ENCODE data around the gene APLF. TPM values are rescaled to one million over a fixed set of nuclear protein-coding genes. Genes with fewer than 3 reads are reported as not detected.

The APLF gene
- total RNA-seq, 1 experiment from 2014 or later: 2.4 TPM

DNA sequence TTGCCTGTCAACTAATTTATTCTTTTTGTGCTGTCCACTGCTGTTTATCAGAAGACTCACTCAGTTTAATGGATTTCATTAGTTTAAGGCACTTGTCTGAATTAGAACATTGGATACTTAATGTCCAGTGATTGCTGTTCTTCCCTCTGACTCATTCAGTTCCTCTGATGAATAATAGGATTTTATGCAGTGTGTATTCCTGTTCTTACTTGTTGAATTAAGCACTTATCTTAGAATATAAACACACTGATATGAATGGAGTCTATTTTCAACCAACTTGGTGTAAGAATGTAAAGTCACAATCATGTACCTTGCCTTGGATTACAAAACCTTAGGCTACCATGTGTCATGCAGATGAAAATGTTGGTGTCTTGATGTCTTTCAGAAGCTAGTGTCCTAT lies 89.0 kb downstream of the APLF start:
- intact Hi-C loops (cut with micrococcal nuclease): no loop called here
- peak overlapping the region; percentile 23; the same call in 1 of the 2 replicates for H3K27ac ChIP-seq (ENCODE audit: low read length)
- no peaks in the 10 kb centered on the region for H3F3A ChIP-seq (ENCODE audit: low read length, unreplicated experiment)
- H3K4me2 ChIP-seq (ENCODE audit: low read length): 0 out of 2 replicates have a peak overlapping the region, but pooled peaks have one; percentile 0
- no TSS peak for BruUV-seq (replicated peaks)
- H3K9ac ChIP-seq (ENCODE audit: low read length): no peak overlapping the region
- ATAC-seq (peak; percentile 87), DNase-seq (peak; percentile 41)
- no peaks in the 10 kb centered on the region for H3K79me2 ChIP-seq (ENCODE audit: low read length)
- H4K20me1 ChIP-seq (ENCODE audit: low read length): no peaks in the 10 kb centered on the region
- H3K9me3 ChIP-seq (ENCODE audit: low read length): no peaks in the 10 kb centered on the region
- ChIA-PET POLR2A (ENCODE audit: unreplicated experiment) (no interaction called here), CTCF (no interaction called here)
- no peak overlapping the region for H3K4me3 ChIP-seq (ENCODE audit: low read length)
- TF ChIP-seq EZH2phosphoT487 (IDR thresholded peaks at IDR 0.05; ENCODE audit: borderline replicate concordance, low read length) (no peak), EZH2 (IDR thresholded peaks at IDR 0.05; ENCODE audit: low read length, unreplicated experiment) (no peak)
- TF ChIP-seq, protein P1, sequence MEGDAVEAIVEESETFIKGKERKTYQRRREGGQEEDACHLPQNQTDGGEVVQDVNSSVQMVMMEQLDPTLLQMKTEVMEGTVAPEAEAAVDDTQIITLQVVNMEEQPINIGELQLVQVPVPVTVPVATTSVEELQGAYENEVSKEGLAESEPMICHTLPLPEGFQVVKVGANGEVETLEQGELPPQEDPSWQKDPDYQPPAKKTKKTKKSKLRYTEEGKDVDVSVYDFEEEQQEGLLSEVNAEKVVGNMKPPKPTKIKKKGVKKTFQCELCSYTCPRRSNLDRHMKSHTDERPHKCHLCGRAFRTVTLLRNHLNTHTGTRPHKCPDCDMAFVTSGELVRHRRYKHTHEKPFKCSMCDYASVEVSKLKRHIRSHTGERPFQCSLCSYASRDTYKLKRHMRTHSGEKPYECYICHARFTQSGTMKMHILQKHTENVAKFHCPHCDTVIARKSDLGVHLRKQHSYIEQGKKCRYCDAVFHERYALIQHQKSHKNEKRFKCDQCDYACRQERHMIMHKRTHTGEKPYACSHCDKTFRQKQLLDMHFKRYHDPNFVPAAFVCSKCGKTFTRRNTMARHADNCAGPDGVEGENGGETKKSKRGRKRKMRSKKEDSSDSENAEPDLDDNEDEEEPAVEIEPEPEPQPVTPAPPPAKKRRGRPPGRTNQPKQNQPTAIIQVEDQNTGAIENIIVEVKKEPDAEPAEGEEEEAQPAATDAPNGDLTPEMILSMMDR (conservative IDR thresholded peaks at IDR 0.05; ENCODE audit: low read depth, low read length): no peak
- H3K4me1 ChIP-seq (ENCODE audit: insufficient read depth, low read length): peaks cover 17% of the 10 kb centered on the region
- H3K27me3 ChIP-seq (ENCODE audit: low read length): no peaks in the 10 kb centered on the region
- no peak overlapping the region for H2AFZ ChIP-seq (ENCODE audit: low read length)
- no peaks in the 10 kb centered on the region for H3K9me2 ChIP-seq (replicated peaks; ENCODE audit: low read length)
- no peaks in the 10 kb centered on the region for H3K36me3 ChIP-seq (ENCODE audit: low read depth, low read length)

DNA sequence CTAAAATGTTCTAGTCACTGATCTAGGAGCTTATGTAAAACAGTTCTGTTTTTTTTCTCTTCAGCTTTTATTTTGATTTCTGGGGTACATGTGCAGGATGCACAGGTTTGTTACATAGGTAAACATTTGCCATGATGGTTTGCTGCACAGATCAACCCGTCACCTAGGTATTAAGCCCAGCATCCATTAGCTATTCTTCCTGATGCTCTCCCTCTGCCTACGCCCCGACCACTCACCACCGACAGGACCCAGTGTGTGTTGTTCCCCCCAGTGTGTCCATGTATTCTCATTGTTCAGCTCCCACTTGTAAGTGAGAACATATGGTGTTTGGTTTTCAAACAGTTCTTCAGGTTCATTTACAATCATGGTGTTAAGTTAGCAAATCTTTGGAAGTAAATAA lies 91.2 kb downstream of the APLF start:
- no peaks in the 10 kb centered on the region for H3K9me2 ChIP-seq (replicated peaks; ENCODE audit: low read length)
- H3K4me2 ChIP-seq (ENCODE audit: low read length): no peak overlapping the region
- H3K4me3 ChIP-seq (ENCODE audit: low read length): no peak overlapping the region
- BruUV-seq (replicated peaks): no TSS peak
- H3K4me1 ChIP-seq (ENCODE audit: insufficient read depth, low read length): peaks cover 24% of the 10 kb centered on the region
- H2AFZ ChIP-seq (ENCODE audit: low read length): no peak overlapping the region
- H3K9me3 ChIP-seq (ENCODE audit: low read length): no peaks in the 10 kb centered on the region
- H3K27ac ChIP-seq (ENCODE audit: low read length): no peak overlapping the region
- POLR2A ChIA-PET (ENCODE audit: unreplicated experiment): no interaction called here
- DNase-seq (no peak), ATAC-seq (no peak)
- no peaks in the 10 kb centered on the region for H3F3A ChIP-seq (ENCODE audit: low read length, unreplicated experiment)
- TF ChIP-seq EZH2phosphoT487 (IDR thresholded peaks at IDR 0.05; ENCODE audit: borderline replicate concordance, low read length) (no peak), EZH2 (IDR thresholded peaks at IDR 0.05; ENCODE audit: low read length, unreplicated experiment) (no peak)
- TF ChIP-seq, protein P1 (conservative IDR thresholded peaks at IDR 0.05; ENCODE audit: low read depth, low read length): no peak
- no peaks in the 10 kb centered on the region for H4K20me1 ChIP-seq (ENCODE audit: low read length)
- no peaks in the 10 kb centered on the region for H3K27me3 ChIP-seq (ENCODE audit: low read length)
- H3K36me3 ChIP-seq (ENCODE audit: low read depth, low read length): no peaks in the 10 kb centered on the region
- H3K9ac ChIP-seq (ENCODE audit: low read length): no peak overlapping the region
- intact Hi-C loops (cut with micrococcal nuclease): no loop called here
- no peaks in the 10 kb centered on the region for H3K79me2 ChIP-seq (ENCODE audit: low read length)
- CTCF ChIA-PET: no interaction called here

DNA sequence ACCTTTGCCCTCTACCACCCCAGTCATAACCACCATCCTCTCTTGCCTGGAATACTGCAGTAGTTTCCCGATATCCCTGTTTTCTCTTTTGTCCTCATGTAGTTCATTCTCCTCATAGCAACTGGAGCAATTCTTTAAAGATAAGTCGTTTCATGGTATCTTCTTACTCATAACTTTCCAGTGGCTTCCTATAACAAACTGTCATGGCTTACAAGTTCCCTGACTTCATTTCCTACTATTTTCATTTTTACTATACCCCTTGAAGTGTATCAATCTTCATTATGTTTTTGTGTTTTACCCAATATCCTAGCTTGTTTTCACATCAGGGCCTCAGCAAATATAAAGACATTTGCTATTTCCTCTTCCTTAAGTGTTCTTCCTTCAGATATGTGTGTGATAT lies 92.3 kb downstream of the APLF start:
- Histone ChIP-seq H2AFZ (ENCODE audit: low read length) (no peak overlapping the region), H3K9me3 (ENCODE audit: low read length) (no peaks in the 10 kb centered on the region), H3F3A (ENCODE audit: low read length, unreplicated experiment) (no peaks in the 10 kb centered on the region), H3K4me3 (ENCODE audit: low read length) (no peak overlapping the region), H3K4me1 (ENCODE audit: insufficient read depth, low read length) (peaks cover 25% of the 10 kb centered on the region), H3K27me3 (ENCODE audit: low read length) (no peaks in the 10 kb centered on the region), H3K79me2 (ENCODE audit: low read length) (no peaks in the 10 kb centered on the region), H3K9me2 (replicated peaks; ENCODE audit: low read length) (no peaks in the 10 kb centered on the region), H3K36me3 (ENCODE audit: low read depth, low read length) (no peaks in the 10 kb centered on the region), H3K27ac (ENCODE audit: low read length) (no peak overlapping the region), H3K4me2 (ENCODE audit: low read length) (no peak overlapping the region), H4K20me1 (ENCODE audit: low read length) (no peaks in the 10 kb centered on the region), H3K9ac (ENCODE audit: low read length) (no peak overlapping the region)
- no peak for TF ChIP-seq EZH2 (IDR thresholded peaks at IDR 0.05; ENCODE audit: low read length, unreplicated experiment)
- TF ChIP-seq, protein P1 (conservative IDR thresholded peaks at IDR 0.05; ENCODE audit: low read depth, low read length): no peak
- TF ChIP-seq EZH2phosphoT487 (IDR thresholded peaks at IDR 0.05; ENCODE audit: borderline replicate concordance, low read length): no peak
- ChIA-PET POLR2A (ENCODE audit: unreplicated experiment) (no interaction called here), CTCF (no interaction called here)
- intact Hi-C loops (cut with micrococcal nuclease): no loop called here
- ATAC-seq (no peak), DNase-seq (no peak)
- BruUV-seq (replicated peaks): no TSS peak
